Measurements from ENCODE around the gene MAPK8IP2.
A peak's percentile ranks its signal among the peaks of the same experiment; 100 is the strongest.
"Not testable (repeated sequence)": the region's sequence is repeated elsewhere in the genome, so short reads cannot be mapped to it uniquely, and the experiment has no call there.

MAPK8IP2 gene

DNA sequence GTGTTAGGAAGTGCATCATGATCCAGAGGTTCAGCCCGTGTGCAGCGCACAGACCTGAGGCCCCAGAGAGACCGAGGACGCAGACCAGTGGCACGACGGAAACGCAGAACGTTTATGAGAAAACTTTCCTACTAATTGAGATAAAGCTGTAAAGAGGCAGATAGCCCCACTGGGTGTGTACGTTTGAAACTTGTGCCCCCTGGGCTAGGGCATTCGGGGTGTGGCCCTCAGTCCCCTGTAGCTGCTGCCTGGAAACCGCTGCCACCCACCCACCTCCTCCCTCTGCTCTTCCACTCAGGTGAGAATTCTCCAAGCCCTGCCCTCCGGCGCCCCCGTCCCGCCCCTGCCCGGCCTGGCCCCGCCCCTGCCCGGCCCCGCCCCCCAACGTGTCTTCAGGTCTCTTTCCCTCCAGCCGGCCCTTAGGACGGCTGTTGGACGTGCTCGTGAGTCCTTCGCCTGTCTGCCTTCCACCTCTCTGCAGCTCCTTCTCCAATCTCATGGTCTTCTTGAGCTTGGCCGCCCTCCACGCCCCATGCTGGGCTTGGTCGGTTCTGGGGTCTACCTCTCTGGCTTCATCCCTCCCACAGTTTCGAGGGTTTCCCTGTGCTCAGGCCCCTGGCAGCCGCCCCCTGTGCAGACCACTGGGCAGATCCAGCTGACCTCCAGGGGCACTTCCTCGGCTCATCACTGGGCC, 12.1 kb downstream of the MAPK8IP2 start:
- DNase-seq (ENCODE audit: low read depth), result no peak

DNA sequence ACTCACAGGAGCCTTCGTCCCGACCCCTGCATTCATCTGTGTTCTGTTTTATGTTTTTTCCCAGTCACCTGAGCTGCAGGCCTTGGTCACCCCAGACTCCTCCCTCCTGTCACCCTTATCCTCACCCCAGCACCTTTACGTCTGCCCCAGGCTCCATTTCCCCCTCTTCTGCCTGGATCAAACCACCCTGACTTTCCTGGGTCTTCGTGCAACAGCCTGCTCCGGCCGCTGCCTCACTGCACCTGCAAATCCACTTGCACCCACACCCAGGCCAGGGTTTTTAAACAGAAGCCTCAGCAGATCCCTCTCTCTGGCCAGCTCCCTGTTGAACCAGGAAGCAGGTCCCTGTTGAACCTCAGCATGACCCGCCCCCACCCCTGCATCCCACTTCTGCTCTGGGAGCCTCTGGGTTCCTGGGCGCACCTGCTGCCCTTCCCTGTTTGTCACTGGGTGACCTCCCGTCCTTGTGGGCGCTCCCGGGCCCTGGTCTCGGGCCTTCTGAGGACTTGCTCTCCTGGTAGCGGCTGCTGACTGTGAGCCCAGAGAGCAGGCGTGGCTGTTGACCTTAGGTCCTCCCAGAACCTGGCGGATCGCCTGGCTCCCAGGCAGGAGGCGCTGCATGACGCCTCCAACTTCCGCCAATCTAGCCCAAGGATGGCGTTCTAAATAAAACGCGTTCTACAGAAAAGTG, 12.8 kb downstream of the MAPK8IP2 start:
- DNase-seq (ENCODE audit: low read depth), result no peak

DNA sequence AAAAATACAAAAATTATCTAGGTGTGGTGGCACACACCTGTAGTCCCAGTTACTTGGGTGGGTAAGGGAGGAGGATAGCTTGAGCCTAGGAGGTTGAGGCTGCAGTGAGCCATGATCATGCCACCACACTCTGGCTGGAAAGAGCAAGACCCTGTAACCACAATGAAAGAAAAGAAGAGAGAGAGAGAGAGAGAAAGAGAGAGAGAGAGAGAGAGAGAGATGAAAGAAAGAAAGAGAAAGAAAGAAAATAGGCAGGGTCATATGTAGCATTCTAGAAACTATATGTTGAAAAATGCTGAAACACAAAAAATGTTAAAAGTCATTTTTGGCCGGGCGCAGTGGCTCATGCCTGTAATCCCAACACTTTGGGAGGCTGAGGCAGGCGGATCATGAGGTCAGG, 13.7 kb downstream of the MAPK8IP2 start:
- not testable (repeated sequence) for DNase-seq (ENCODE audit: low read depth)

DNA sequence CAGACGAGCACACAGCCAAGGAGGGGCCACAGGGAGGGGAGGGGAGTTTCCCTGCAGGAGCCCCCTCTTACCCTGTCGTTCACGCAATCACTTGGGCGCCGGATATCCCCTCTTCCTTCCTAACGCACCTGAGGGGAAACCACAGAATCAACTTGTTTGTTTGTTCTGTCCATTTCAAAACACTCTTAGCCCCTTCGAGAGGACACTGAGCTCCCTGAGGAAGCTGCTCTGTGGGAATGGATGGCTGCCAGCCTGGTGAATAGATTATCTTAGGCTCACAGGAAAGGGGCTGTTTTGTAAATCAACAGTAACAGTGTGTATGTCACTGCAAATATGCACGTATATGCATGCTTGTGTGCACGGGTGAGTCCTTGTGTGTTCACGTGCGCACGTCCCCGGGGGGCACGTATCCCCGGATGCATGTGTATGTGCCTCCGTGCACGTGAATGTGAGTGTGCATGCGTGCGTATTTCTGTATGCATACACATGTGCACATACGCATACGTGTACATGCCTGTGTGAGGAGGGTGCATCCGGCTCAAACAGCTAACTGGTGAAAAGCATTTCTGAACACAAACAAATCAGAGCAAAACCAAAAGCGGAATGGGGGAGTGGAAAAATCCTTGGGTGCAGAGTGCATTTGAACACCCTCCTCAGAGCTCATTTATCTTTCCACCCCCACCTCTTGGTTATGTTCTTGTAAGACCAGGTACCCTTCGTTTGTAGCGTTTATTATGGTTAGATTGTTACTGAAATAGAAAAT, 20.2 kb downstream of the MAPK8IP2 start:
- peak; percentile 89 for DNase-seq (ENCODE audit: low read depth)

DNA sequence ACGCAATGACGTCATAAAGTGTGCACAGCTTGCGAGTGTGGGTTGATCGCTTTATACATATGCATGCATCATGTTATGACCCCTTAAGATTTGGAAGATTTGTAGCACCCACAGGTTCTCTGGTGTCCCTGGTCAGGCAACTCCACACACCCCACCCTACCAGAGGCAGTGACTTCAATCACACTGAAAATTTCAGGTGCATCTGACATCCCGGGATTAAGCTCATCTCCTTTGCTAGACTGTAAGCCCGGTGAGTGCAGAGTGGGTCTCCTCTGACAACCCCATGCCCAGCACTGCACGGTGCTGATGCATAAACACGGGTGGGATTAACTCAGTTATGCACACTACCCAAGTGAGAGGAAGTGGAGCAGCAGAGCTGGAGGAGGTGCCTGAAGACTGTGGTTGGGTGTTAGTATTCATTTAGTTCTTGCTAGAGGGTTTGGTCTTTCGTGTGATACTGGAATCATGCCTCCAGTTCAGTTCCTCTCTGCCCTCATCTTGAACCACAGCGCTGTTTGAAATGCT, 20.8 kb downstream of the MAPK8IP2 start:
- DNase-seq (ENCODE audit: low read depth), result no peak

DNA sequence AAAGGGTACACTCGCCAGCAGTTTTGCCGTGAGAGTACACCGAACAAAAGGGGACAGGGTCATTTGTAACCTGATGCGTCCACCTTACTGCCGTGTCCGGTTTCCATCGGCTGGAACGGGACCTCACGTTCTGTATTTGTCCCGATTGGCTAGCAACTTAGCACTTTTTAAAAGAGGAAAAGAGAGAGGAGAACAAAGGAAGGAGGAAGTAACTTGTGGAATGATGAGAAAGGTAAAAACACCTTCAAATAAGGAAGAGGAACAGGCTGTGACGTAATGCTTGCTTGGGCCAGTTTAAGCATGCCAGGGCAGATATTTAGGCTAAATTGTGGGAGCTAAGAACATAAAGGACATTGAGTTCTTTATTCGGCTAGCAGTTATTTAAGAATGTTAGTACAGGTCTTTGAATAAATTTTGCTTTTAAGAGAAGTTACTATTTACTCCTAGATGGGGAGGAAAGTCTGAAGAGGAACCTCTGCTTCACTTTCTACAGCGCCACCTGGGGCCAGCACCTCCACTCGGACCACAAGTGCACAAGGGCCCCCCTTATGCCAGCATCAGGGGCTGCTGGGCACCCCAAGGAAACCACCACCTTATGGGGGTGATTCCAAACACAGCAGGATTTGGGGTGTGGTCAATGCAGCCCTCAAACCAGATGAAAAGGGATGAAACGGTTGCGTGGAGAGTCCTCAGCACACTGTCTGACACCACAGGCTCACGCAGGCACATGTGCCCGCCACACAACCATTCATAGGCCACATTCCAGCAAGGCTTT, 21.5 kb downstream of the MAPK8IP2 start:
- DNase-seq (ENCODE audit: low read depth), result no peak

DNA sequence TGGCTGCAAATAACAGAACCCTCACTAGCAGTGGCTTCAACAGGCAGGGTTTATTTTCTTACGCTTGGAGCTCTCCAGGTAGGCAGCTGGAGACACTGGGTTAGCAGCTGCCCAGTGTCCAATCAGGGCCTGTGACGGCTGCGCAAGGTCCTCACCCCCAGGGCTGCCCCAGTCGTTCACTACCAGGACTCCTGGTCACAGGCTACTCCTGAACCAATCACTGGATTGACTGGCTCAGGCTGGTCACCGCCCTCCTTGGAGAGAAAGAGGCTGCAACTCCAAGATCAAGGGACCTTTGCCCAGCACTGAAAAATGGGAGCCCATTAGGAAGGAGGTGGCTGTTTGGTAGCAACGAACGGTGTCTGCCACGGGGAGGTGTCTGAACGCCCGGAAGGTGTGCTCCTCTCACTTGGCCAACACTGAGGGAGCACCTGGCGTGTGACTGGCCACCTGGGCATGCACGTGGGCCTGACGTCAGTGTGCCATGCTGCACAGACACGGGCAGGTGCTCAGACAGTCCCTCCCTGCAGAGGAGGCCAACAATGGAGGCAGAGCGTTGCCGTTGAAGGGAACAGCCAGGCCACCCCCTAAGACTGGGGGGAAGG, 22.2 kb downstream of the MAPK8IP2 start:
- no peak for DNase-seq (ENCODE audit: low read depth)

DNA sequence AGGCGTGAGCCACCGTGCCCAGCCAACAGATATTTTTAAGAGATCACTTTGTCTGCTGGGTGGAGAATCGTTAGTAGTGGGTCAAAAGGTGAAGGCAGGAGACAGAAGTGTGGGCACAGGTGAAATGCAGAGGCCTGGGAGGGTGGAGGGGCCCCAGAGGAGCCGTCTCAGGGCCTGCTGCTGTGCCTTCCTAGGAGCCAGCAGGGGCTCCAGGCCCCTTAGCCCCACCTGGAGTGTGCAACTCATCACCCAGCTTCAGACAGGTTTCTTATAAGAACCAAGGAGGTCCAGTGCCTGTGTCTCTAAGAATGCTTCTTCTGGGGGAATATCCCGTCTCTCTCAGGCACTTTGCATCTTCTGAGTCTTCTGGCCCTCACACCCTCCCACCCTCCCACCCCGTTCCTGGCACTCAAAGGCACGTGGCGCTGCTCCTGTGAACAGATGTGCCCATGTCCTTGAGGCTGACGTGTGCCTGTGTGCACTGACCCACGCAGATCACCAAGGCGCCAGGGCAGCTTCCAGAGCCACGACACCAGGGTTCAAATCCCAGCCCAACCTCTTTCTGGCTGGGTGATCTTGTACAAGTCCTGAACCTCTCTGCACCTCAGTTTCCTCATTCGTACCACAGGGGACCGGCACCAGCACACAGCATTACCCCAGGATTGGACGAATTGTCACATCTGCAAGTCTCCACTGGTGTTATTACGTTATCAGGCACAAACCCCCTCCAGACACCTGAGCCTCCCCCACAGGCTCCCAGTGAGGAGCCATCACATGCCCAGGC, 23.9 kb downstream of the MAPK8IP2 start:
- DNase-seq (ENCODE audit: low read depth), result no peak

DNA sequence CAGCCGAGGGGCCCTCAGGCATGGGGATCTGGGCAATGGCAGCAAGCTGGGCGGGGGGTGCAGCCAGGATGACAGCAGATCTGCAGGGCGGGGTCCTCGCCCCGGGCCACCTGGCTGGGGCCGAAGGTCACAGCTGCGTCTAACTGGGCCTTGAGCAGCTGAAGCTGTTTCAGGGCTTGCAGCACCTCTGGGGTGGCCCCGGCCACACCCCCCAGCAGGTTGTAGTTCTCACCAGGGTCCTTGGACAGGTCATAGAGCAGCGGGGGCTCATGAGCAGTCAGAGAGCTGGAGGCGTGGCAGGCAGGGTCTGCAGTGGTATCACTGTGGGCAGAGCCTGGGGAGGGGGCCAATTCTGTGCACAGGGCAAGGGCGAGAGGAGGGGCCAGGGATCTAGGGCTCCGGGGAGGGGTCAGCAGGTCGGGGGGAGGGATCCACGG, 24.6 kb downstream of the MAPK8IP2 start:
- DNase-seq (ENCODE audit: low read depth), result no peak

DNA sequence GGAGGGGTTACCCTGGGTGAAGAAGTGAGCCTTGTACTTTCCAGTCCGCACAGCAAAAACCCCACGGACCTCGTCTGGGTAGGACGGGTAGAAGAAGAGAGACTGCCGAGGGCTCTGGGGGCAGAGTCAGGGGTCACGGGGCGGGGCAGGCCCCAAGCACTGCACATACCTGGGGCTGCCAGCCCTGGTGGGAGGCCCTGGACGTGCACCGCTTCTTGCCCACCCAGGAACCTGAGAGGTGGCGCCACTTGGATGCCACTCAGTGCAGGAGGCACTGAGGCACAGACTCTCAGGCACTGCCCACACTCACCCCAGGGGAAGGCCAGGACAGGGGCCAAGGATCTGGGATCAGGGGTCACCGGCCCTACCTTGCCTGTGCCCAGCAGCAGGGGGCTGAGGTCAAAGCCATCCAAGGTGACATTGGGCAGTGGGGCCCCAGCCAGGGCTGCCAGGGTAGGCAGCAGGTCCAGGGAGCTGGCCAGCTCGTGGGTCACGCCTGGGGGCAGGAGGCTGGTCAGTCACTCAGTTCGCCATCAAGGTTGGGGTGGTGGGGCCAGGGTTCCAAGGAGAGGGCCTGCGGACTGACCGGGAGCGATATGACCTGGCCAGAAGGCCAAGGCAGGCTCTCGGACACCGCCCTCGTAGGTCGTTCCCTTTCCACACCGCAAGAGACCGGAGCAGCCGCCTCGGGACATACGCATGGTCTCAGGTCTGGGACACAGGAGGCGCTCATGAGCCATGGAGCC, 25.1 kb downstream of the MAPK8IP2 start:
- no peak for DNase-seq (ENCODE audit: low read depth)

DNA sequence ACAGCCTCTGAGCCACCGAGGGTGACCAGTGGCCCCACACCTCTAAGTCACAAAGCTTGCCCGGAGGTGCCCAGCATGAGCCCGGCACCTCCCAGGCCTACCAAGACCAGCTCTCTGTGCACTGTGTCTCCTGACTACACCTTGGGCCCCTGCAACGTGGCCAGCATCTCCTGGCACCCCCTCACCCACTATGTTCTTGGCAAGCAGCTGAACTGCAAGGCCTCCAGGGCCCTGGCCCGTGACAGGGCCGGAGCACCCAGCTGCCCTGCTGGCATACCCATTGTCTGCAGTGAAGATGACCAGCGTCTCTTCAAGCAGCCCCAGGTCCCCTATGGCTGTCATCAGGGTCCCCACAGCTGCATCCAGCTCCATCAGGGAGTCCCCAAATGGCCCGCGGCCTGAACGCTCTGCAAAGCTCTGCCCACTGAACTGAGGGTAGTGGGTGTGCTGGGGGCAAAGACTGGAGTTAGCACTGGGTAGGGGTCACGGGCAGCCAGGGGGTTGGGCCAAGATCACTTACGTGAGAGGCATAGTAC, 25.8 kb downstream of the MAPK8IP2 start:
- no peak for DNase-seq (ENCODE audit: low read depth)

DNA sequence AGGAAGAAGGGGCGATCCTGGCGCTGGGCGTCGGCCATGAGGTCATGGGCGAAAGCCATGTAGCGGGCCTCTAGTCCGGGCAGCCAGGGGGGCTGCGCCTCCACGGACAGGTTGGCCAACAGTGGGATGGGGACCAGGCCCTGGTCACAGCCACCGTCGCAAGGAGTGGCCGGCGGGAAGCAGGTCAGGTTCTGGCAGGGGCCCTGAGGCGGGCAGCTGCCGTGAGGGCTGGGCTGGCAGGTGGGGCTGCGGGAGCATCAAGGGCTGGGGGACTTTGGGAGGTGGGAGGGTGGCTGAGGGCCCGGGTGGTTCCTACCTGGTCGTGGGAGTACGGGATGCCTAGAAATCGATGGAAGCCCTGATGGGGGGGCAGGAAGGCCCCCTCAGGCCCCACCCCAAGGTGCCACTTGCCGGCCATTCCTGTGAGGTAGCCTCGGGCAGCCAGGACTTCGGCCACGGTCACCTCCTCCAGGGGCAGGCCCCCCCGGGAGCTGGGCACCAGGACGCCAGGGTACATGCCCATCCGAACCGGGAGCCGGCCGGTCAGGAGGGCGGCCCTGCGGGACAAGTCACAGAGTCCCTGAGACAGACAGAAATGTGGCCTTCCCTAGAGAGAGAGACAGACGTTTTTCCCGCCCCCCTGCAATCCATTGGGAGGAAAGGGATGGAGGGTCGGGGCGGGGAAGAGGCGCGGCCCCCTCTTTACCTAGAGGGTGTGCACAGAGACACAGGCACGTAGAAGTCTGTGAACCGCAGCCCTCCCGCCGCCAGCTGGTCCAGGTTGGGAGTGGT, 26.5 kb downstream of the MAPK8IP2 start:
- no peak for DNase-seq (ENCODE audit: low read depth)

DNA sequence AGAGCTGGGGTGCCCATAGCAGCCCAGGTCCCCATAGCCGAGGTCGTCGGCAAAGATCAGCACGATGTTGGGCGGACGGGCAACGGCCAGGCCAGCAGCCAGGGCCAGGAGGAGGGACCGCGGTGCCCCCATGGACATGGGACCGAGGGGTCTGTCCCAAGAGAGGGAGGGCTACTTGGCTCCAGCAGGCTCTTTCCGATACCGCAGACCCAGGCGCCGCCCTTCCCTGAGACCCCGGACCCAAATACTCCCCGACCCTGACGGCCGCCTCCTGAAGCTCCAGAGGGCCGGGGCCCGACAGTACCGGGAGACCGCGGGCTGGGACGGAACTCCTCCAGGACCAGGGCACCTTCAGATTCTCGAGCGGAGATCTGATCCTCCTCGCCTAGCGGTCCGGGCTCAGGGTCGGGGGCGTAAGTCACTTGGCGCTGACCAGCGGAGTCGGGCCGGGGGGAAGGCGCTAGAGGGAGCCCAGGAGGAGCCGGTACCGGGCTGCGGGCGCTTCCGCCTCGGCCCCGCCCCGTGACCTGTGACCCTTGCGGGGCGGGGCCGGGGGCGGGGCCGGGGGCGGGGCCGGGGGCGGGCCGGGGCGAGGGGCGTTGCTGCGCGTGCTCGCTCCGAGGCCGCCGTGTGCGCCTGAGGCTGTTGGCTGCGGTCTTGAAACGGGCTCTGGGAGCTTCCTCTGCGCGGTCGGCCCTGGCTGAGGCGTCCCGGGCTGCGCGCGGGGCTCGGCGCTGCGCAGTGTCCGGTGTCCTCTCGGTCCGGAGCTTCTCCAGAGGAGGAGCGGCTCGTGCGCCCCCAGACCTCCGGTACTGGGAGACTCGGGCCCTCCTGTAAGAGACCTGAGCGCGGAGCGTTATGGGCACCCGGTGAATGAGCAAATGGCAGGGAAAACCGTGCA, 27.3 kb downstream of the MAPK8IP2 start, which contains the start of gene ARSA:
Gene ARSA, minus strand, starts transcription at position 511 of the 901 bp plus-strand sequence. Its CDS starts 373 bp downstream, at position 138.
- peak; percentile 50 for DNase-seq (ENCODE audit: low read depth)

DNA sequence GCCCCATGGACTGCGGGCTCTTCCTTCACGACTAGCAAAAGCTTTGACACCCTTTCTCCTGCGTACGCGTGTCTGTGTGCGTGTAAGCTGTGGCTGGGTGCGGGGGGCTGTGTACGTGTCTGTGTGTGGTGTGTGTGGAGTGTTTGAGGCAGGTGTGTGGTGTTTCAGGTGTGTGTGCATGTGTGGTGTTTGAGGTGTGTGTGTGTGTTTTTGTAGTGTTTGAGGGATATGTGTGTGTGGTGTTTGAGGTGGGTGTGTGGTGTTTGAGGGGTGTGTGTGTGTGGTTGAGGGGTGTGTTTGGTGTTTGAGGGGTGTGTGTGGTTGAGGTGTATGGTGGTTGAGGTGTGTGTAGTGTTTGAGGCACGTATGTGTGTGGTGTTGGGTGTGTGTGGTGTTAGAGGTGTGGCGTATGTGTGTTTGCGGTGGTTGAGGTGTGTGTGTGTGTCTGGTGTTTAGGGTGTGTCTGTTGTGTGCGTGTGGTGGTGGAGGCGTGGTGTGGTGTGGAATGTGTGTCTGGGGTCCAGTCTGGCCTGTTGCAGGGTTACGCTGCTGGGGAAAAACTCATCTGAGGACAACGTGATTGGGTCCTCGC, 28.0 kb downstream of the MAPK8IP2 start:
- DNase-seq (ENCODE audit: low read depth), result no peak

DNA sequence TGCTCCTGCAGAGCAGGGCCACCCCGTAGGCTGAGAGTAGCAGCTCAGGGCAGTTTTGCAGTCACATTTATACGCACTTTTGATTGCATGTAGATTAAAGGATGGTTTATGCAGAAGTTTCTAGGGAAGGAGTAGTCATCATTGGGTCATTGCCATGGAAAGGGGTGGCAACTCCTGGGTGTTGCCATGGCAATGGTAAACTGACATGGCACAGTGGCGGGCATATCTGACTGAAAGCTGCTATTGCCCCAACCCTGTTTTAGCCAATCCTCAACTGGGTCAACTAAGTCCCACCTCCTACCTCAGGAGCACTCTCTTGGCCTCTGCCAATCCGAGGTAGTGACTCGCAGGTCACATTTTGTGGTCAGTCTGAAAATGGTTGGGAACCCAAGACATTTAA, 29.8 kb downstream of the MAPK8IP2 start:
- DNase-seq (ENCODE audit: low read depth), result no peak

DNA sequence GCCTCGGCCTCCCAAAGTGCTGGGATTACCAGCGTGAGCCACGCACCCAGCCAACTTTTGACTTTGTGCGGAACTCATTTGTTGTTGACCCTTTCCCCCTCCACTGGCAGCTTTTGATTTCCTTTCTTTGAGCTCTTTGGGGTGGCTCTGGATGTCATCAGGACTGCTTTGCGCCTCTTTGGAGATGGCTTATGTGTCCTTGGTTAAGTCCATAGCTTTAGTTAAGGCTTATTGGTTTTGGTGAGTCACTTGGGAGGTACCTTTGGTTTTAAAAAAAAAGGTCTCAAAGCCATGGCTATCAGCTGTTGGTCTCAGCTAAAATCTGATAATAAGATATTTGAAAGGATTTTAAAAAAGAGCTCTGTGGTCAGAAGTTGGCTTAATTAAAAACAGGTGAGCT, 32.5 kb downstream of the MAPK8IP2 start:
- no peak for DNase-seq (ENCODE audit: low read depth)

DNA sequence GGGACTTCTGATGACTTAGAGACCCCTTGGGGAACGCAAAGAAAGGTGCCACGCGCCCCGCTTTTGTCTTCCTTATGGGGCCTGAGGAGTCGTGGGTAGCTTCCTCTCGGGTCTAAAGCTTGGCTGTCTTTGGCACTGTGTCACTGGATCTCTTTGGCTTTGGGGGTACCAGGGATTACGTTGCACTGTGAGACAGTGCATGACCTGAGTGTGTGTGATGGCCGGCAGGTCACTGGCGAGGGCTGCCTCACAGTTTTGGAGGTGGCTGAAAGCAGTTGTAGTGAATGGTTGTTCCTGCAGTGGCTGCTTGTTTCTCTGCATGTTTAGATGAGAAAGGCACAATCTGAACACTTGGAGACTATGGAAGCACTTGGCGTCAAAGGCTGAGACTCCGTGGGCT, 33.2 kb downstream of the MAPK8IP2 start:
- no peak for DNase-seq (ENCODE audit: low read depth)
